Keratinocyte (primary cell): Measurements from ENCODE around the gene SEC16A.

Experiments used
- CTCF ChIP-seq, 3 experiments: IDR thresholded peaks in 1 of 3; conservative IDR thresholded peaks in 1 of 3; optimal IDR thresholded peaks in 1 of 3; 2 replicates in 2 of 3; 3 replicates in 1 of 3; pipeline versions ENCODE3 to v1.5.1; 2011; ENCODE audit warnings: low read length in 3 of 3, mild to moderate bottlenecking in 3 of 3, moderate library complexity in 2 of 3, control low read depth in 1 of 3, inconsistent platforms in 1 of 3; ENCODE audit not compliant: insufficient read depth in 2 of 3; ENCODE audit errors: extremely low read depth in 1 of 3
- EZH2 ChIP-seq: IDR thresholded peaks from one replicate; pipeline ENCODE4 v1.6.1; 2012; ENCODE audit warnings: inconsistent platforms, mild to moderate bottlenecking, low read length, moderate library complexity

GRCh38 chr9:136393531-136393930, 89.3 kb downstream of the SEC16A start:
- TF ChIP-seq CTCF (optimal IDR thresholded peaks at IDR 0.05 in 1 of 3, IDR thresholded peaks at IDR 0.05 in 1 of 3, conservative IDR thresholded peaks at IDR 0.05 in 1 of 3; ENCODE audit: extremely low read depth in 1 of 3, insufficient read depth in 2 of 3, low read length in 3 of 3) (no peak), EZH2 (no peak)
